Naive B cell (primary cell): ENCODE measurements around the gene KYAT1. TPM values are rescaled to one million over a fixed set of nuclear protein-coding genes. Genes with fewer than 3 reads are reported as not detected.

Experiments used
- ATAC-seq, 2 donors: fragments of 150-1000 bp; cut with Tn5 transposase; 2 replicates each; pipeline ENCODE4 v1.10.0; 2021; ENCODE audit warnings: low read depth in 2 of 2, mild to moderate bottlenecking in 2 of 2, moderate library complexity in 2 of 2
- DNase-seq: peaks from one replicate; pipeline ENCODE4 v3.0.0; 2022
- H3K27ac Mint-ChIP-seq, 6 donors: one replicate each; pipeline ENCODE4 v1.8.0; 2020 to 2022; ENCODE audit warnings: mild to moderate bottlenecking in 6 of 6, mixed read lengths in 6 of 6, moderate library complexity in 5 of 6, inconsistent platforms in 2 of 6
- H3K27me3 Mint-ChIP-seq, 3 donors: one replicate each; pipeline ENCODE4 v1.8.0; 2021 to 2022; ENCODE audit warnings: mixed read lengths in 3 of 3, mild to moderate bottlenecking in 1 of 3
- H3K36me3 Mint-ChIP-seq, 2 donors: one replicate each; pipeline ENCODE4 v1.8.0; 2020 to 2022; ENCODE audit warnings: mixed read lengths in 2 of 2, inconsistent platforms in 1 of 2, mild to moderate bottlenecking in 1 of 2
- H3K4me1 Mint-ChIP-seq, 3 donors: one replicate each; pipeline ENCODE4 v1.8.0; 2020 to 2022; ENCODE audit warnings: mixed read lengths in 3 of 3, inconsistent platforms in 1 of 3, mild to moderate bottlenecking in 1 of 3, moderate library complexity in 1 of 3
- H3K4me3 Mint-ChIP-seq, 8 donors: one replicate each; pipeline ENCODE4 v1.8.0; 2020 to 2022; ENCODE audit warnings: mild to moderate bottlenecking in 8 of 8, mixed read lengths in 8 of 8, moderate library complexity in 8 of 8, inconsistent platforms in 2 of 8
- H3K9me3 Mint-ChIP-seq, 7 donors: one replicate each; pipeline ENCODE4 v1.8.0; 2020 to 2022; ENCODE audit warnings: mixed read lengths in 7 of 7, mild to moderate bottlenecking in 5 of 7, inconsistent platforms in 2 of 7, moderate library complexity in 1 of 7
- polyA plus RNA-seq, 6 donors: library from polyadenylated mRNA; unstranded; fragments of 300-500 nt; fragmentation: Illumina TruSeq; gene quantifications; one replicate each; pipeline ENCODE4 v1.2.3, GENCODE V29; 2021; ENCODE audit warnings: low read depth in 6 of 6

Gene KYAT1
- 1 to 10 TPM; 7.0 to 9.7 (median 8.5) TPM for polyA plus RNA-seq

- Mint-ChIP-seq H3K9me3 (no peaks in the 10 kb centered on the region), H3K27me3 (no peaks in the 10 kb centered on the region), H3K4me3 (peak within 1 kb of the TSS; percentile 90 to 100 (median 98)), H3K36me3 (peaks cover 0 to 15% of the 10 kb centered on the region in 2 donors), H3K27ac (peak within 1 kb of the TSS; percentile 95 to 99 (median 97)), H3K4me1 (peaks cover 41 to 60% (median 48%) of the 10 kb centered on the region in 3 donors)
- ATAC-seq (peak; percentile 92 to 94), DNase-seq (peak; percentile 97)
Measured at GRCh38 chr9:128881884-128882676, at the start of gene KYAT1, which contains the start of gene LRRC8A. KYAT1 (minus strand) TSS chr9:128881950; CDS start chr9:128845405, 36,545 bp downstream. LRRC8A (plus strand) TSS chr9:128882133; CDS start chr9:128907165, 25,032 bp downstream.

- Mint-ChIP-seq H3K4me3 (no peak overlapping the region), H3K36me3 (no peaks in the 10 kb centered on the region), H3K9me3 (no peaks in the 10 kb centered on the region), H3K27ac (no peak overlapping the region), H3K27me3 (peaks cover 0 to 7% (median 6%) of the 10 kb centered on the region in 3 donors), H3K4me1 (peaks cover 0 to 5% (median 4%) of the 10 kb centered on the region in 3 donors)
- ATAC-seq (no peak), DNase-seq (no peak)
Measured at GRCh38 chr9:128929560-128929959, 47.8 kb upstream of the KYAT1 start.

- Mint-ChIP-seq H3K36me3 (no peaks in the 10 kb centered on the region), H3K9me3 (no peaks in the 10 kb centered on the region), H3K4me3 (peak overlapping the region in 1 of 8 donors; percentile 32), H3K27me3 (peaks cover 0 to 7% (median 6%) of the 10 kb centered on the region in 3 donors), H3K4me1 (peaks cover 0 to 5% (median 4%) of the 10 kb centered on the region in 3 donors), H3K27ac (no peak overlapping the region)
- no peak for DNase-seq
- no peak for ATAC-seq
Measured at GRCh38 chr9:128928624-128929023, 46.9 kb upstream of the KYAT1 start.

GRCh38 chr9:128927731-128928411, 46.1 kb upstream of the KYAT1 start:
- Mint-ChIP-seq H3K4me1 (peaks cover 0 to 5% (median 4%) of the 10 kb centered on the region in 3 donors), H3K27ac (peak overlapping the region in 3 of 6 donors; percentile 2 to 84 (median 20)), H3K9me3 (no peaks in the 10 kb centered on the region), H3K4me3 (no peak overlapping the region), H3K36me3 (no peaks in the 10 kb centered on the region), H3K27me3 (peaks cover 0 to 7% (median 6%) of the 10 kb centered on the region in 3 donors)
- peak; percentile 42 for DNase-seq
- ATAC-seq: peak; percentile 52 to 71

- peak overlapping the region in 1 of 6 donors; percentile 62 for H3K27ac Mint-ChIP-seq
- DNase-seq: no peak
- peak overlapping the region in 1 of 8 donors; percentile 48 for H3K4me3 Mint-ChIP-seq
- no peaks in the 10 kb centered on the region for H3K36me3 Mint-ChIP-seq
- no peaks in the 10 kb centered on the region for H3K9me3 Mint-ChIP-seq
- peaks cover 0 to 14% (median 7%) of the 10 kb centered on the region in 3 donors for H3K27me3 Mint-ChIP-seq
- H3K4me1 Mint-ChIP-seq: peaks cover 0 to 10% (median 4%) of the 10 kb centered on the region in 3 donors
- ATAC-seq: no peak
Measured at GRCh38 chr9:128923493-128923883, 41.7 kb upstream of the KYAT1 start.

GRCh38 chr9:128921881-128922763, 40.4 kb upstream of the KYAT1 start:
- ATAC-seq (peak; percentile 35 to 45), DNase-seq (no peak)
- Mint-ChIP-seq H3K36me3 (peaks cover 5% of the 10 kb centered on the region in 2 donors), H3K4me1 (peaks cover 0 to 5% (median 0%) of the 10 kb centered on the region in 3 donors), H3K9me3 (no peaks in the 10 kb centered on the region), H3K27me3 (peaks cover 0 to 14% (median 7%) of the 10 kb centered on the region in 3 donors), H3K4me3 (peak overlapping the region in 7 of 8 donors; percentile 19 to 79 (median 68)), H3K27ac (peak overlapping the region in 2 of 6 donors; percentile 34 to 87)

GRCh38 chr9:128920381-128921058, 38.8 kb upstream of the KYAT1 start, which contains the start of gene PHYHD1:
PHYHD1 (plus strand) TSS chr9:128920982; CDS start chr9:128922324, 1,342 bp downstream.
- H3K27ac Mint-ChIP-seq: peak within 1 kb of the TSS in 2 of 6 donors; percentile 80 to 87
- peaks cover 5% of the 10 kb centered on the region in 2 donors for H3K36me3 Mint-ChIP-seq
- H3K4me1 Mint-ChIP-seq: peaks cover 0 to 5% (median 0%) of the 10 kb centered on the region in 3 donors
- H3K9me3 Mint-ChIP-seq: no peaks in the 10 kb centered on the region
- peaks cover 0 to 9% (median 1%) of the 10 kb centered on the region in 3 donors for H3K27me3 Mint-ChIP-seq
- DNase-seq: no peak
- peak within 1 kb of the TSS in 7 of 8 donors; percentile 25 to 79 (median 68) for H3K4me3 Mint-ChIP-seq
- ATAC-seq: no peak

- Mint-ChIP-seq H3K27me3 (peaks cover 0 to 7% (median 0%) of the 10 kb centered on the region in 3 donors), H3K27ac (peak overlapping the region in 1 of 6 donors; percentile 81), H3K9me3 (no peaks in the 10 kb centered on the region), H3K36me3 (peaks cover 5% of the 10 kb centered on the region in 2 donors), H3K4me1 (peaks cover 0 to 5% (median 0%) of the 10 kb centered on the region in 3 donors), H3K4me3 (no peak overlapping the region)
- DNase-seq: no peak
- no peak for ATAC-seq
Measured at GRCh38 chr9:128919402-128920089, 37.8 kb upstream of the KYAT1 start.

GRCh38 chr9:128918921-128919320, 37.2 kb upstream of the KYAT1 start:
- Mint-ChIP-seq H3K27ac (peak overlapping the region in 2 of 6 donors; percentile 22 to 81), H3K27me3 (peaks cover 0 to 7% (median 0%) of the 10 kb centered on the region in 3 donors), H3K4me3 (no peak overlapping the region), H3K9me3 (no peaks in the 10 kb centered on the region), H3K36me3 (peaks cover 5% of the 10 kb centered on the region in 2 donors), H3K4me1 (peaks cover 0 to 5% (median 0%) of the 10 kb centered on the region in 3 donors)
- DNase-seq: no peak
- no peak for ATAC-seq

GRCh38 chr9:128917151-128917849, 35.5 kb upstream of the KYAT1 start:
- ATAC-seq: no peak
- no peaks in the 10 kb centered on the region for H3K9me3 Mint-ChIP-seq
- H3K4me1 Mint-ChIP-seq: peaks cover 5 to 12% (median 10%) of the 10 kb centered on the region in 3 donors
- no peak for DNase-seq
- peaks cover 0 to 7% (median 0%) of the 10 kb centered on the region in 3 donors for H3K27me3 Mint-ChIP-seq
- H3K4me3 Mint-ChIP-seq: no peak overlapping the region
- peak overlapping the region in 1 of 6 donors; percentile 5 for H3K27ac Mint-ChIP-seq
- peaks cover 5% of the 10 kb centered on the region in 2 donors for H3K36me3 Mint-ChIP-seq

GRCh38 chr9:128916745-128917144, 35.0 kb upstream of the KYAT1 start:
- peaks cover 9 to 17% (median 13%) of the 10 kb centered on the region in 3 donors for H3K4me1 Mint-ChIP-seq
- H3K27ac Mint-ChIP-seq: no peak overlapping the region
- H3K4me3 Mint-ChIP-seq: no peak overlapping the region
- H3K36me3 Mint-ChIP-seq: peaks cover 5% of the 10 kb centered on the region in 2 donors
- no peak for ATAC-seq
- no peaks in the 10 kb centered on the region for H3K9me3 Mint-ChIP-seq
- DNase-seq: no peak
- peaks cover 0 to 5% (median 0%) of the 10 kb centered on the region in 3 donors for H3K27me3 Mint-ChIP-seq
